ENCODE data around the gene MAP3K20.
"Not testable (repeated sequence)": the region's sequence is repeated elsewhere in the genome, so short reads cannot be mapped to it uniquely, and the experiment has no call there.

MAP3K20 gene

GRCh38 chr2:173087793-173088496 is 12.3 kb downstream of the MAP3K20 start:
- peak; percentile 10 for DNase-seq

- DNase-seq: no peak
These were observed 14.7 kb downstream of the MAP3K20 start for GRCh38 chr2:173090276-173090877.

GRCh38 chr2:173090973-173091660 is 15.5 kb downstream of the MAP3K20 start:
- DNase-seq: no peak

- DNase-seq: no peak
These were observed 16.3 kb downstream of the MAP3K20 start for GRCh38 chr2:173091910-173092309.

- DNase-seq: no peak
These were observed 17.3 kb downstream of the MAP3K20 start for GRCh38 chr2:173092844-173093402.

- DNase-seq: not testable (repeated sequence)
These were observed 18.0 kb downstream of the MAP3K20 start for GRCh38 chr2:173093617-173094016.

GRCh38 chr2:173094731-173095130 is 19.1 kb downstream of the MAP3K20 start:
- no peak for DNase-seq

GRCh38 chr2:173095356-173095755 is 19.7 kb downstream of the MAP3K20 start:
- no peak for DNase-seq

- no peak for DNase-seq
These were observed 23.6 kb downstream of the MAP3K20 start for GRCh38 chr2:173099271-173099670.

- no peak for DNase-seq
These were observed 24.2 kb downstream of the MAP3K20 start for GRCh38 chr2:173099804-173100203.

- no peak for DNase-seq
These were observed 26.0 kb downstream of the MAP3K20 start for GRCh38 chr2:173101687-173102086.

- DNase-seq: no peak
These were observed 28.5 kb downstream of the MAP3K20 start for GRCh38 chr2:173104156-173104555.

GRCh38 chr2:173106959-173107628 is 31.4 kb downstream of the MAP3K20 start:
- no peak for DNase-seq

GRCh38 chr2:173107629-173108022 is 32.0 kb downstream of the MAP3K20 start:
- no peak for DNase-seq

- DNase-seq: no peak
These were observed 33.9 kb downstream of the MAP3K20 start for GRCh38 chr2:173109253-173110188.

GRCh38 chr2:173117678-173118077 is 42.0 kb downstream of the MAP3K20 start:
- DNase-seq: no peak

GRCh38 chr2:173118395-173118794 is 42.7 kb downstream of the MAP3K20 start:
- no peak for DNase-seq

- DNase-seq: no peak
These were observed 43.6 kb downstream of the MAP3K20 start for GRCh38 chr2:173119069-173119807.

- DNase-seq: no peak
These were observed 44.3 kb downstream of the MAP3K20 start for GRCh38 chr2:173119944-173120343.

GRCh38 chr2:173122936-173123335 is 47.3 kb downstream of the MAP3K20 start:
- no peak for DNase-seq

GRCh38 chr2:173124441-173124840 is 48.8 kb downstream of the MAP3K20 start:
- DNase-seq: peak; percentile 34
